Type B pancreatic cell (in vitro differentiated cells): Measurements from ENCODE around the gene STX2. TPM values are rescaled to one million over a fixed set of nuclear protein-coding genes. Genes with fewer than 3 reads are reported as not detected.

Experiments used
- total RNA-seq: library from RNA; stranded (reverse); gene quantifications from 2 replicates; pipeline ENCODE4 v1.2.1, GENCODE V29; 2021; ENCODE audit warnings: low replicate concordance

STX2 gene
- total RNA-seq, 1 donor from 2014 or later = 17.3 TPM

Other genes with a start within 250 kb of the STX2 start
- 23.7 and 35.6 TPM in 2 replicates for gene RIMBP2, start 123.0 kb downstream of the STX2 start, total RNA-seq
- gene RAN, start 32.8 kb upstream of the STX2 start, total RNA-seq = 699 and 984 TPM in 2 replicates
- gene ADGRD1, start 114.7 kb upstream of the STX2 start, total RNA-seq = 2.6 and 11.0 TPM in 2 replicates